CD4-positive, alpha-beta T cell treated with Interleukin-10 for 1 hour (primary cell): Measurements from ENCODE around the gene EGFL6.
"Not testable (repeated sequence)": the region's sequence is repeated elsewhere in the genome, so short reads cannot be mapped to it uniquely, and the experiment has no call there.

Experiments
- DNase-seq: peaks from one replicate; pipeline ENCODE4 v3.0.0-alpha.2; 2020

Gene EGFL6

GRCh38 chrX:13655674-13656073 is 86.3 kb downstream of the EGFL6 start:
- no peak for DNase-seq

GRCh38 chrX:13658602-13659001 is 89.2 kb downstream of the EGFL6 start:
- DNase-seq, result peak; percentile 73

- DNase-seq, result no peak
These were observed 89.7 kb downstream of the EGFL6 start for GRCh38 chrX:13659063-13659462.

- no peak for DNase-seq
These were observed 92.4 kb downstream of the EGFL6 start for GRCh38 chrX:13661735-13662288.

- no peak for DNase-seq
These were observed 93.0 kb downstream of the EGFL6 start for GRCh38 chrX:13662355-13662791.

- DNase-seq, result no peak
These were observed 94.6 kb downstream of the EGFL6 start for GRCh38 chrX:13664020-13664419.

- no peak for DNase-seq
These were observed 97.4 kb downstream of the EGFL6 start for GRCh38 chrX:13666836-13667235.

GRCh38 chrX:13667919-13668318 is 98.5 kb downstream of the EGFL6 start:
- no peak for DNase-seq

GRCh38 chrX:13669246-13669737 is 99.9 kb downstream of the EGFL6 start:
- DNase-seq, result peak; percentile 71

GRCh38 chrX:13669755-13670154 is 100.4 kb downstream of the EGFL6 start:
- DNase-seq, result not testable (repeated sequence)

- DNase-seq, result no peak
These were observed 100.8 kb downstream of the EGFL6 start for GRCh38 chrX:13670197-13670596.

- DNase-seq, result no peak
These were observed 103.6 kb downstream of the EGFL6 start for GRCh38 chrX:13673016-13673415.

- DNase-seq, result no peak
These were observed 107.5 kb downstream of the EGFL6 start for GRCh38 chrX:13676885-13677284.

- not testable (repeated sequence) for DNase-seq
These were observed 110.3 kb downstream of the EGFL6 start for GRCh38 chrX:13679700-13680099.

- no peak for DNase-seq
These were observed 112.2 kb downstream of the EGFL6 start for GRCh38 chrX:13681595-13681994.
